ENCODE measurements around the gene IPO9.

- TF ChIP-seq CTCF (IDR thresholded peaks at IDR 0.05; ENCODE audit: poor library complexity) (no peak), EZH2phosphoT487 (IDR thresholded peaks at IDR 0.05; ENCODE audit: low read depth, severe bottlenecking, unreplicated experiment) (no peak)
These were observed 76.4 kb downstream of the IPO9 start for GRCh38 chr1:201905234-201905890.

Measured in hepatocyte (in vitro differentiated cells).